Measurements from ENCODE around the gene DHX30.

GRCh38 chr3:47846186-47846879 is 43.4 kb downstream of the DHX30 start:
- no peak for TF ChIP-seq BHLHE40 (IDR thresholded peaks at IDR 0.05; ENCODE audit: low read depth, low read length)
- TF ChIP-seq POLR2A (IDR thresholded peaks at IDR 0.05; ENCODE audit: low read depth, low read length) = no peak
- no peak for TF ChIP-seq MAFK (IDR thresholded peaks at IDR 0.05; ENCODE audit: low read depth, low read length)
- no peak for TF ChIP-seq CTCF (conservative IDR thresholded peaks at IDR 0.05; ENCODE audit: low read depth, low read length)
- no peak for TF ChIP-seq RFX5 (IDR thresholded peaks at IDR 0.05; ENCODE audit: low read depth, low read length)
- TF ChIP-seq MAZ (IDR thresholded peaks at IDR 0.05; ENCODE audit: borderline replicate concordance, low read depth, low read length) = no peak
- no peak for TF ChIP-seq FOS (IDR thresholded peaks at IDR 0.05; ENCODE audit: low read depth, low read length)
- no peak for TF ChIP-seq CHD1 (IDR thresholded peaks at IDR 0.05; ENCODE audit: low read depth, low read length)
- no peak for TF ChIP-seq RAD21 (IDR thresholded peaks at IDR 0.05; ENCODE audit: low read length)
- no peak for TF ChIP-seq MXI1 (IDR thresholded peaks at IDR 0.05; ENCODE audit: borderline replicate concordance, low read depth, low read length)

Data from IMR-90 (cell line).